Endodermal cell (in vitro differentiated cells): ENCODE measurements around the gene ASTN2. TPM values are rescaled to one million over a fixed set of nuclear protein-coding genes. Genes with fewer than 3 reads are reported as not detected.

Experiments used
- DNase-seq: peaks from one replicate; pipeline ENCODE4 v3.0.0-alpha.2; 2017
- H3K27ac ChIP-seq: 2 replicates; pipeline ENCODE4 v1.5.1; 2013; ENCODE audit warnings: mild to moderate bottlenecking, low read depth, low read length, moderate library complexity
- H3K27me3 ChIP-seq: 2 replicates; pipeline ENCODE4 v1.6.1; 2013; ENCODE audit warnings: mild to moderate bottlenecking, low read length, moderate library complexity; ENCODE audit not compliant: insufficient read depth, control insufficient read depth, poor library complexity, severe bottlenecking
- H3K36me3 ChIP-seq: 2 replicates; pipeline ENCODE4 v1.7.0; 2013; ENCODE audit warnings: mild to moderate bottlenecking, low read length, moderate library complexity; ENCODE audit not compliant: control insufficient read depth, insufficient read depth
- H3K4me1 ChIP-seq: one replicate; pipeline ENCODE4 v1.7.0; 2013; ENCODE audit warnings: low read length; ENCODE audit not compliant: control insufficient read depth, insufficient read depth
- H3K4me3 ChIP-seq: 2 replicates; pipeline ENCODE4 v1.5.1; 2013; ENCODE audit warnings: mild to moderate bottlenecking, low read length, moderate library complexity
- H3K9ac ChIP-seq: 2 replicates; pipeline ENCODE4 v1.6.1; 2013; ENCODE audit warnings: mild to moderate bottlenecking, low read length, moderate library complexity; ENCODE audit not compliant: poor library complexity, severe bottlenecking; ENCODE audit errors: extremely low read depth
- H3K9me3 ChIP-seq: 2 replicates; pipeline ENCODE4 v1.6.1; 2013; ENCODE audit warnings: mild to moderate bottlenecking, low read length, moderate library complexity; ENCODE audit not compliant: control insufficient read depth
- H3K27ac Mint-ChIP-seq: 2 replicates; pipeline ENCODE4 v1.8.0; 2020; ENCODE audit warnings: mixed read lengths
- H3K27me3 Mint-ChIP-seq: 2 replicates; pipeline ENCODE4 v1.8.0; 2021; ENCODE audit warnings: mild to moderate bottlenecking, mixed read lengths; ENCODE audit not compliant: insufficient read depth
- H3K36me3 Mint-ChIP-seq: 2 replicates; pipeline ENCODE4 v1.8.0; 2020; ENCODE audit warnings: low read depth, mixed read lengths
- H3K4me1 Mint-ChIP-seq: 2 replicates; pipeline ENCODE4 v1.8.0; 2020; ENCODE audit warnings: mixed read lengths
- H3K4me3 Mint-ChIP-seq: 2 replicates; pipeline ENCODE4 v1.8.0; 2020; ENCODE audit warnings: mild to moderate bottlenecking, moderate library complexity, mixed read lengths
- H3K9me3 Mint-ChIP-seq: 2 replicates; pipeline ENCODE4 v1.8.0; 2020; ENCODE audit warnings: mild to moderate bottlenecking, mixed read lengths
- CTCF ChIP-seq: fragments of 200-600 bp; sonication (generic); conservative IDR thresholded peaks from 2 replicates; pipeline ENCODE4 v1.5.0; 2021; ENCODE audit warnings: antibody characterized with exemption, mild to moderate bottlenecking
- WGBS, 2 experiments: methylation state at CpG; one replicate each; pipeline versions ENCODE4 v1.1.5 to v1.1.7; 2013; ENCODE audit warnings: missing lambda C conversion rate in 2 of 2, mixed read lengths in 1 of 2; ENCODE audit not compliant: insufficient coverage in 1 of 2, insufficient read length in 1 of 2; 5-methylcytosine and 5-hydroxymethylcytosine counted together
- total RNA-seq, 2 donors: library from RNA; stranded (reverse); fragmentation: NEBNext Ultra II Directional in 1 of 2; extraction: Animal tissue kit (Norgen Biotek cat#: 25700) in 1 of 2; gene quantifications; 2 replicates in 1 of 2; 3 replicates in 1 of 2; pipeline ENCODE4 v1.2.1, GENCODE V29; 2021

ASTN2 gene
- total RNA-seq, 2 donors from 2014 or later = 8.9 to 10.4 TPM

DNA sequence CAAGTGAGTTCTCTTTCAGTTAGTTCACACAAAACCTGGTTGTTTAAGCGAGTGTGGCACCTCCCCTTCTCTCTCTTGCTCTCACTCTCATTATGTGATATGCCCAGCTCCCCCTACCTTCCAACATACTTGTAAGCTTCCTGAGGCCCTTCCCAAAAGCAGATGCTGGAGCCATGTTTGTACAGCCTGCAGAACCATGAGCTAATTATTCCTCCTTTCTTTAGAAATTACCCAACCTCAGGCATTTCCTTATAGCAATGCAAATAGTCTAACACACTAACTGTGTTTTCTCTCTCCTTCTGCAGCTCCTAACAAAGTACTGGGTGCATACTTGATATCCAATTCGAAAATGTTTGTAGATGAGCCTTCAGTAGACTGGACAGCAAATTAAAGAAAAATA lies 665.1 kb downstream of the ASTN2 start:
- no peaks in the 10 kb centered on the region for H3K9me3 Mint-ChIP-seq
- 81 to 100% methylated on average over 1 to 2 of the region's 2 CpGs for WGBS, 2 experiments
- no peak overlapping the region for H3K4me3 Mint-ChIP-seq
- H3K9me3 ChIP-seq = no peaks in the 10 kb centered on the region
- no peak overlapping the region for H3K9ac ChIP-seq
- no peaks in the 10 kb centered on the region for H3K4me1 ChIP-seq
- H3K27ac ChIP-seq = no peak overlapping the region
- no peaks in the 10 kb centered on the region for H3K27me3 ChIP-seq
- DNase-seq = no peak
- no peak for TF ChIP-seq CTCF
- H3K27ac Mint-ChIP-seq = no peak overlapping the region
- H3K36me3 ChIP-seq = no peaks in the 10 kb centered on the region
- H3K4me3 ChIP-seq = no peak overlapping the region
- H3K36me3 Mint-ChIP-seq = no peaks in the 10 kb centered on the region
- peaks cover 30% of the 10 kb centered on the region for H3K27me3 Mint-ChIP-seq
- peaks cover 16% of the 10 kb centered on the region for H3K4me1 Mint-ChIP-seq

DNA sequence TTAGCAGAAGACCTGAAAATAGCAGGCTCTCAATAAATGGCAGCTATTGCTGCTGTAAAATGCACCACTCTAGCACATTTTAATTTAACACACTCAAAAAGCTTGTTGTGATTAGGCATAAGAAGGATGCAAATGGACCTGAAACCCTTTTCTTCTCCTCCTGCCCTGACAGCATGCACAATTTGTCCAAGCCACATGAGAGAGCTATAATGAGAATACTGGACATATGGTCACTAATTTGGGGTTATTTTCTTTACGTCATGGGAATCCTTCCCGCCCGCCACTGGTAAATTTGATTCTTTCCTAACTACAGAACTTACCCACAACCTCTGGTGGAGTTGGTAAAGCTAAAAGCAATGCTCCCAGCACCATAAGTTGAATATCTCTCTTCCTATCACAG lies 665.7 kb downstream of the ASTN2 start:
- peaks cover 16% of the 10 kb centered on the region for H3K4me1 Mint-ChIP-seq
- H3K27me3 Mint-ChIP-seq = peaks cover 36% of the 10 kb centered on the region
- no peaks in the 10 kb centered on the region for H3K27me3 ChIP-seq
- H3K4me3 Mint-ChIP-seq = no peak overlapping the region
- H3K9me3 ChIP-seq = no peaks in the 10 kb centered on the region
- no peak overlapping the region for H3K9ac ChIP-seq
- no peaks in the 10 kb centered on the region for H3K36me3 Mint-ChIP-seq
- 60 to 93% methylated on average over 1 to 3 of the region's 3 CpGs for WGBS, 2 experiments
- H3K4me3 ChIP-seq = no peak overlapping the region
- H3K36me3 ChIP-seq = no peaks in the 10 kb centered on the region
- H3K9me3 Mint-ChIP-seq = no peaks in the 10 kb centered on the region
- DNase-seq = peak; percentile 6
- H3K27ac ChIP-seq = no peak overlapping the region
- H3K27ac Mint-ChIP-seq = no peak overlapping the region
- no peak for TF ChIP-seq CTCF
- H3K4me1 ChIP-seq = no peaks in the 10 kb centered on the region

- Mint-ChIP-seq H3K4me1 (peaks cover 16% of the 10 kb centered on the region), H3K27me3 (peaks cover 44% of the 10 kb centered on the region), H3K36me3 (no peaks in the 10 kb centered on the region), H3K4me3 (no peak overlapping the region), H3K27ac (no peak overlapping the region), H3K9me3 (no peaks in the 10 kb centered on the region)
- no peak for TF ChIP-seq CTCF
- Histone ChIP-seq H3K9me3 (no peaks in the 10 kb centered on the region), H3K9ac (no peak overlapping the region), H3K4me1 (no peaks in the 10 kb centered on the region), H3K27me3 (peaks cover 5% of the 10 kb centered on the region), H3K4me3 (no peak overlapping the region), H3K36me3 (no peaks in the 10 kb centered on the region), H3K27ac (no peak overlapping the region)
- WGBS, 2 experiments = 83 to 94% methylated on average over 2 of the region's 2 CpGs
- no peak for DNase-seq
Observed at GRCh38 chr9:116741742-116742141, 673.1 kb downstream of the ASTN2 start.
